Stimulated activated CD8-positive, alpha-beta memory T cell treated with anti-CD3 and anti-CD28 coated beads, Interleukin-12 subunit alpha, Interleukin-12 subunit beta, amount 100 ng/mL, for 4 hours (primary cell): ENCODE measurements around the gene CRPPA.

ENCODE experiments used
- DNase-seq: peaks from one replicate; pipeline ENCODE4 v3.0.0-alpha.2; 2020; ENCODE audit warnings: low read depth

The CRPPA gene

DNA sequence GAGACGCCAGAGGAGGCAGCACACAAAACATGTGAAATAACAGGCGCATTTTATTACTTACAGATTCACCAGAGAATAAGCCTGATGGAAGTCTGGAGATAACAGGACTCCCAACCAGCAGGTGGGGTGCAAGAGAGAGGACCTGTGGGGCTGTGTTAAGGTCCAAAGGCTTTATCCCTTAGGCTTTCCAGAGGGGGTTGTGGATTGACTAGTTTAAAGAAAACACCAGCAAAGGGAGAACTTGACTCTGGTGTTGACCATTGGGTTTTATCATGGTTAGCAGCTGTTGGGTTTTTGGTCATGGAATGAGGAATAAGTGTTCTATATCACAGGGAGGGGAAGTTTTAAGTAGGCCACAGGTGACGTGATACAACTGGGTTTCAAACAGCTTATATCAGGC, 1.6 kb upstream of the CRPPA start:
- DNase-seq: no peak

- no peak for DNase-seq
These were observed 731 bp upstream of the CRPPA start for GRCh38 chr7:16422103-16422435.

DNA sequence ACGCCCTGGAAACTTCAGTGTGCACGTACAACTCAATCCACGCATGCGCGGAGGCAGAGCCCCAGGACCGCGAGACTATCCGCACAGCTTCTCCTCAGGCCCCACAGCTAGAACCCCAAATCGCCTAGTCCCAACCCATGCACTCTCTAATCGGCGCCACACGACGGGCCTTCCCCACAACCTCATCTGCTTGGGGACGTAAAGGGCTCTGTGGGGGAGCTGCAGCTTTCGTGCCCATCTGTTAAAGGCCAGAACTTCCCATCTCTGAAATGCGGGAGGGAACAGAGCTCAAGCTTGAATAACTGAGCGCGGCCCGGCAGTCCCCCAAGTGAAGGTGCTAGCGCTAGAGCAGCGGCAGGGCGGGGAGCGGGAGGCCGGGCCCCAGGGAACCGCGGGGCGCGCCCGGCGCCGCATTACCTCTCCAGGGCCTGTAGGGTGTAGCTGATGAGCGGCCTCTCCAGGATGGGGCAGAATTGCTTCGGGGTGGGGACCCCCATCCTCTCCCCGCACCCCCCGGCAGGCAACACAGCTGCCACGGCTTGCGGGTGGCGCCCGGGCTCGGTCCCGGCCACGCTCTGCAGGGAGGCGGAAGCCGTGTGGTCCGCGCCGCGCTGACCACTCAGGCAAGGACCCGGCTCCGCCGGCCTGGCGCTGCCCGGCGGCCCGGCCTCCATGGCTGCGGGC, 547 bp downstream of the CRPPA start:
- DNase-seq: peak; percentile 75

GRCh38 chr7:16420329-16420648, 1.0 kb downstream of the CRPPA start:
- DNase-seq: no peak

DNA sequence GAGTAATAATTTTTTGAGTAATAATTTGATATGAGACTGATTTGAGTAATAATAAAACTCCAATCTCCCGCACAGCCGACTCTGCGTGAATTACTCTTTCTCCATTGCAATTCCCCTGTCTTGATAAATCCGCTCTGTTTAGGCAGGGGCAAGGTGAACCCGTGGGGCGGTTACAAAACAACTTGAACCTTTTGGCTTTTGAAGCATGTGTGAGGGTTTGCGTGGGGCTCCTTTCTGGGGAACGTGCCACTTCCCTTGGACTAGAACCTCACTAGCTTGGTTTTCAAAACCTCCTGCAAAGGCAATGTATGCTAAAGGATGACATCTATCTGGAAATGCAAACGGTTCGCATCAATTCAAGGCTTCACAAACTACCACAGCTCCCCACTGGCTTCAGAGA, 1.5 kb downstream of the CRPPA start:
- no peak for DNase-seq

- DNase-seq: no peak
These were observed 2.2 kb downstream of the CRPPA start for GRCh38 chr7:16419126-16419525.

- DNase-seq: no peak
These were observed 3.4 kb downstream of the CRPPA start for GRCh38 chr7:16417906-16418305.

DNA sequence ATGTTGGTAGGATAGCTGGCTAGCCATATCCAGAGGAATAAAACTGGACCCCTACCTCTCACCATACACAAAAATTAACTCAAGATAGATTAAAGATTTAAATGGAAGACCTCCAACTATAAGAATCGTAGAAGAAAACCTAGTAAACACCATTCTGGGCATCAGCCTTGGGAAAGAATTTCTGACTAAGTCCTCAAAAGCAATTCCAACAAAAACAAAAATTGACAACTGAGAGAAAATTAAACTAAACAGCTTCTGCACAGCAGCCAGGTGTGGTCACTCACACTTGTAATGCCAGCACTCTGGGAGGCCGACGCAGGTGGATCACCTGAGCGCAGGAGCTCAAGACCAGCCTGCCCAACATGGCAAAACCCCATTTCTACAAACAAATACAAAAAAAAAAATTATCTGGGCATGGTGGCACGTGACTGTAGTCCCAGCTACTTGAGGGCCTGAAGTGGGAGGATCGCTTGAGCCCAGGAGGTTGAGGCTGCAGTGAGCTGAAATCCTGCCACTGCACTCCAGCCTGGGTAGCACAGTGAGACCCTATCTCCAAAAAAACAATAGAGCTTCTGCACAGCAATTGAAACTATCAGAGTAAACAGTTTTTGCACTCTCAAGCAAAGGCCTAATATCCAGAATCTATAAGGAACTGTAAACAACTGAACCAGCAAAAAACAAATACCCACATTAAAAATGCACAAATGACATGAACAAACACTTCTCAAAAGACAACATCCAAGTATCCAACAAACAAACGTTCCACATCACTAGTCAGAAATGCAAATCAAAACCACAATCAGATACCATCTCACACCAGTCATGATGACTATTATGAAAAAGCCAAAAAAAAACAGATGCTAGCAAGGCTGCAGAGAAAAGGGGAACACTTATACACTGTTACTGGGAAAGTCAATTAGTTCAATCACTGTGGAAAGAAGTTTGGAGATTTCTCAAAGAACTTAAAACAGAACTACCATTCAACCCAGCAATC, 4.8 kb downstream of the CRPPA start:
- DNase-seq: no peak

GRCh38 chr7:16412274-16413254, 8.8 kb downstream of the CRPPA start:
- DNase-seq: no peak

DNA sequence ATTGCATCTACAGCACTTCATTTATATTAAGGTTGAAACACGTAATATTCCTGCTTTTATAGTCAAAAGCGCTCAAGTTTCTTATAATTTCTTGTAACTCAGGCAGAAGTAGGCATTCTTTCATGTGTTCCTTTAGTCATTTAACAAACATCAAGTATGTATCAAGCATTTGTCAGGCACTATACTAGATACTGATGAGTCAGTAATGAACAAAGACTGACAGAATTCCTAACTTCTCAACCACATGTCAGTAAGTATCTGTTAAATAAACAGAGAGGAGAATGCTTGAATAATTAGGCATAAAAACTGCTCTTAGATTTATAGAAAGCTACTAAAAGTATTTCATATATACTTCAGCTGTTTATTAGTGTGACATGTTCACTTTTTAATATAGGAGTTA, 9.9 kb downstream of the CRPPA start:
- DNase-seq: no peak

GRCh38 chr7:16409777-16410176, 11.6 kb downstream of the CRPPA start:
- no peak for DNase-seq

DNA sequence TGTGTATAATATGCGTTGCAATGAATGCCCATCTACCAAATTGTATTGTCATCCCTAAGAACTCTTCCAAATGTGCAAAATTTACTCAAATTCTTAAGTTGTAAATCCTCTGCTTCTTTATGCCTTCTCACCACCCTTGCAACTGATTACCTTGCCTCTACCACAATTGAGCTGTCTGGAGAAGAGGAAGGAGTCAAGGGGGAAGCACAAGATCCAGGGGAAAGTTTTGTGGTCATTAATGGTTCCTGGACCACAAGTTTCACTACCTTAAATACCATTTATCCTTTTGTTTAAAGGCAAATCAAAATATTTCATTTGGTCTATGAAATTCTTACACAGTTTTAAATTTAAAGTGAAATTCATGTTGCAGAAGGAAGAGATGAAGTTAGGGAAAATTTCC, 16.7 kb downstream of the CRPPA start:
- DNase-seq: no peak

GRCh38 chr7:16403475-16403874, 17.9 kb downstream of the CRPPA start:
- no peak for DNase-seq

- no peak for DNase-seq
These were observed 18.4 kb downstream of the CRPPA start for GRCh38 chr7:16402940-16403339.

GRCh38 chr7:16402091-16402490, 19.2 kb downstream of the CRPPA start:
- DNase-seq: no peak

DNA sequence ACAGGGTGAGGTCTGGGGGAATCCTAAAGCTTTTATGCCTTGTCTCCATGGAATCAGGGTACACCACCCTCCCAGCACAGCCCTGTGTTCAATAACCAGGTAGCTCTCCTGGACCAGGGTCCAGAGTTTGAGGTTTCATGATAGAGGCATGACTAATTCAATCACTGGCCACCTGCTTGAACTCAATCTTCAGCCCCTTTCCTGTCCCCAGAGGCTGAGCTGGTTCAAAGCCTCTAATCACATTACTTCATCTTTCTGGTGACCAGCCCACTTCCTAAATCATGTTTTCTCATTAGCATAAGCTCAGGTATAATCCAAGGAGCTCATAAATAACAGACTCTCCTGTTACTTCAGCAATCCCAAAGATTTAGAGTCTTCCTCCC, 20.5 kb downstream of the CRPPA start:
- no peak for DNase-seq

- no peak for DNase-seq
These were observed 21.1 kb downstream of the CRPPA start for GRCh38 chr7:16399916-16400892.

DNA sequence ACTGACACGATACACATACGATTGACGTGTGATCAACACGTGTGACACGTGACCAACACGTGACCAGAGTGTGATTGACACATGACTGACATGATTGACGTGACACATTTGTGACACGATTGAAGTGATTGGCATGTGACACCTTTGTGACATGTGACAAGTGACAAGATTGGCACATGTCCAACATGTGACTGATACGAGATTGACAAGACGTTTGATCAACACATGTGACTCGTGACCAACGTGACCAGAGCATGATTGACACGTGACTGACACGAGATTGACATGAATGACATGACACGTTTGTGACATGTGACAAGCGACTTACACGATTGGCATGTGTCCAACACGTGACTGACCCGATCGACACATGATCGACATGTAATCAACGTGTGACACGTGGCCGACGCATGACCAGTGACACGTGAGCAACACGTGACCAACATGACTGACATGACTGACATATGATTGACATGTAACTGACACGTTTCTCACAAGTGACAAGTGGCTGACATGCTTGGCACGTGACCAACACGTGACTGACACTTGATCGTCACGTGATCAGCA, 22.0 kb downstream of the CRPPA start:
- DNase-seq: no peak

DNA sequence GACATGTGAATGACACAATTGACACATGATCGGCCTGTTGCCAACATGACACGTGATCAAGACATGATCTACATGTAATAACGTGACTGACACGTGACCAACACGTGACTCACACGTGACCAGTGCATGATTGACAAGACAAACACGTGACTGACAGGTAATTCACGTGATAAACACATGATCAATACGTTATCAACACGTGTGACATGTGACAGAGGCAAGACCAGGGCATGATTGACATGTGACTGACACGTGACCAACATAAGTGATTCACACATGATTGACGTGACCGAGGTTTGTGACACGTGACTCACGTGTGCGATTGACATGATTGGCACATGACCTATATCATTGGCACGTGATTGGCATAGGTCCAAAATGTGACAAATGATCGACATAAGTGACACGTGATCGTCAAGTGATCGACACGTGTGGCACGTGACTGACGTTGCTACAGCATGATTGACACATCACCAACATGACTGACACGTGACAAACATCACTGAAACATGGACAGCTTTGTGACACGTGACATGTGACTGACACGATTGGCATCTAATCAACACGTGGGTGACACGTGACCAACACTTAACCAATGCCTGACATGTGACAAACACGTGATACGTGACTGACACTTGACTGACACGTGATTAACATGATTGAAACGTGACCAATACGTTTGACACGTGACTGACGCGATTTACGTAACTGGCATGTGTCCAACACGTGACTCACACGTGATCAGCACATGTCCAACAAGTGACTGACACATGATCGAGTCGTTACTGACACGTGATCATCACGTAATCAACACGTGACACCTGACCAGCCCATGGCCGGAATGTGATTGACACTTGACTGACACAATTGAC, 23.0 kb downstream of the CRPPA start:
- no peak for DNase-seq
